Gastroesophageal sphincter (tissue), 3 donors: Measurements from ENCODE around the gene FOXP4.

Experiments
- CTCF ChIP-seq, 4 experiments: fragments of 200-600 bp in 2 of 4; fragments of 450-650 bp in 2 of 4; sonication (generic) in 1 of 4; IDR thresholded peaks; one replicate each; pipeline ENCODE4 v1.5.1; 2017 to 2019; ENCODE audit warnings: antibody characterized with exemption in 4 of 4, mild to moderate bottlenecking in 2 of 4, moderate library complexity in 2 of 4
- POLR2A ChIP-seq, 2 donors: fragments of 450-650 bp; IDR thresholded peaks; one replicate each; pipeline ENCODE4 v1.6.1; 2017; ENCODE audit warnings: antibody characterized with exemption in 2 of 2, mild to moderate bottlenecking in 2 of 2, moderate library complexity in 1 of 2

DNA sequence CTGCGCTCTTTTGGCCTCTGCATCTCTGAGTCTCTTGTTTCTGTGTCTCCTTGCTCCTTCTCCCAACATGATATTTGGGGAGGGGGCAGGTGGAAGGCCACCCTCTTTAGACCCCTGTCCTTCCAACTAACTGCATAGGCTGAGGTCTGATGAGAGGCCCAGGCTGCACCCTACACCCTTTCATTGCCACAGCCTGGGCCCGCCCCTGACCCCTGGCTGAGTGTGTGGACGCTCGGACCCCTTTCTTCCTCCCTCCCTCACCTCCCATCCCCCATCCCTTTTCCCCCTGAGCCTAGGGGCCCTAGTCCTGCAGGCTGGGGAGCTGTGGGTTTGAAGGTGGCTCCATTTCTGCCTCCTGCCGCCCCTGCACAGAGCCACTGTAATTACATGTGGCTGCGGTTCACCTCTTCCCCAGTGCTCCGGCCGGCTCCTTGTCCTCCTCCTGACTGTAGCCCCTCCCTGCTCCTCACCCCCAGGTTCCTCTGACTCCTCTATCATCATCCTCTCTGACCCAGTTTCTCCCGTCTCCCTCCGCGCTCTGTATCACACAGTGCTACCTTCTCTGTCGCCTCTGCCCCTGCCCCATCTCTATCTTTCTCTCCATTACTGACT lies 98.9 kb downstream of the FOXP4 start:
- TF ChIP-seq POLR2A (IDR thresholded peaks at IDR 0.05) = no peak
- no peak for TF ChIP-seq CTCF (IDR thresholded peaks at IDR 0.05)
